AG09319 (cell line): ENCODE data around the gene APOBEC3C.
A peak's percentile ranks its signal among the peaks of the same experiment; 100 is the strongest.
"Not testable (repeated sequence)": the region's sequence is repeated elsewhere in the genome, so short reads cannot be mapped to it uniquely, and the experiment has no call there.

Experiments used
- DNase-seq: peaks from one replicate; pipeline ENCODE4 v3.0.0-alpha.2; 2010; ENCODE audit warnings: low read depth; ENCODE audit errors: extremely low read depth
- TF ChIP-seq, protein P1 (sequence below): IDR thresholded peaks from 2 replicates; pipeline ENCODE4 v1.5.1; 2011; ENCODE audit warnings: low read depth, mild to moderate bottlenecking, inconsistent platforms, low read length, moderate library complexity

Gene APOBEC3C

DNA sequence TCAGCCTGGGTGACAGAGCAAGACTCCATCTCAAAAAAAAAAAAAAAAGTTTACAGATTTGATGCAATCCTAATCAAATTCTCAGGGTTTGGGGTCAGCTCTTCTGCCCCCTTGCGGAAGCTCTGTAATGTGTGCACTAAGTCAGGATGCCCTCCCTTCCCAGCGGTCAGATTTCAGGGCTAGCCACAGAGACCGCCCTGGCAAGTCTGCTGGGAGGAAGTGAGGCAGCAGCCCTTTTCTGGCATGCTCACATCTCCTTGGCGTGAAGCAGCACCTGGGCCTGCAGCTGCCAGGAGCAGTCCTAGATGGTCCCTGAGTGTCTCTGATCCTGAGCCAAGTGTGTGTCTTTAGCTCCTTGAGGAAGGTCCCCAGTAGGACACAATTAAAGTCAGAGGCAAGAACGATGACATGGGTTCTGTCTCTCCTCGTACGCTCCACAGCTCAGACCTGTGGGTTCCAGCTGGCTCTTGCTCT lies 10.9 kb upstream of the APOBEC3C start:
- peak; percentile 78 for DNase-seq
- TF ChIP-seq, protein P1, sequence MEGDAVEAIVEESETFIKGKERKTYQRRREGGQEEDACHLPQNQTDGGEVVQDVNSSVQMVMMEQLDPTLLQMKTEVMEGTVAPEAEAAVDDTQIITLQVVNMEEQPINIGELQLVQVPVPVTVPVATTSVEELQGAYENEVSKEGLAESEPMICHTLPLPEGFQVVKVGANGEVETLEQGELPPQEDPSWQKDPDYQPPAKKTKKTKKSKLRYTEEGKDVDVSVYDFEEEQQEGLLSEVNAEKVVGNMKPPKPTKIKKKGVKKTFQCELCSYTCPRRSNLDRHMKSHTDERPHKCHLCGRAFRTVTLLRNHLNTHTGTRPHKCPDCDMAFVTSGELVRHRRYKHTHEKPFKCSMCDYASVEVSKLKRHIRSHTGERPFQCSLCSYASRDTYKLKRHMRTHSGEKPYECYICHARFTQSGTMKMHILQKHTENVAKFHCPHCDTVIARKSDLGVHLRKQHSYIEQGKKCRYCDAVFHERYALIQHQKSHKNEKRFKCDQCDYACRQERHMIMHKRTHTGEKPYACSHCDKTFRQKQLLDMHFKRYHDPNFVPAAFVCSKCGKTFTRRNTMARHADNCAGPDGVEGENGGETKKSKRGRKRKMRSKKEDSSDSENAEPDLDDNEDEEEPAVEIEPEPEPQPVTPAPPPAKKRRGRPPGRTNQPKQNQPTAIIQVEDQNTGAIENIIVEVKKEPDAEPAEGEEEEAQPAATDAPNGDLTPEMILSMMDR, result peak; percentile 73

DNA sequence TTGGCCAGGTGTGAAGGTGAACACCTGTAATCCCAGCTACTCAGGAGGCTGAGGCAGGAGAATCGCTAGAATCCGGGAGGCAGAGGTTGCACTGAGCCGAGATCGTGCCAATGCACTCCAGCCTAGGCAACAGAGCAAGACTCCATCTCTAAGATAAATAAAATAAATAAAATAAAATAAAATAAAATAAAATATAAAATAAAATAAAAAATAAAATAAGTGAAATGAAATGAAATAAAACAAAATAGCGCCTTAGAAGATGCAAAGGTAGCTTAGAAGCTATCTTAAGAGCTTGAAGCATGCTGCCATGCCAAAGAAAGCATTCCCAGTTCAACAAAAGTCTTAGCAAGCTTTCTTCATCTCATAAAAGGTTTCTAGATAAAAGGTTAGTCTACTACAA lies 6.9 kb upstream of the APOBEC3C start:
- DNase-seq, result no peak
- TF ChIP-seq, protein P1, result no peak

DNA sequence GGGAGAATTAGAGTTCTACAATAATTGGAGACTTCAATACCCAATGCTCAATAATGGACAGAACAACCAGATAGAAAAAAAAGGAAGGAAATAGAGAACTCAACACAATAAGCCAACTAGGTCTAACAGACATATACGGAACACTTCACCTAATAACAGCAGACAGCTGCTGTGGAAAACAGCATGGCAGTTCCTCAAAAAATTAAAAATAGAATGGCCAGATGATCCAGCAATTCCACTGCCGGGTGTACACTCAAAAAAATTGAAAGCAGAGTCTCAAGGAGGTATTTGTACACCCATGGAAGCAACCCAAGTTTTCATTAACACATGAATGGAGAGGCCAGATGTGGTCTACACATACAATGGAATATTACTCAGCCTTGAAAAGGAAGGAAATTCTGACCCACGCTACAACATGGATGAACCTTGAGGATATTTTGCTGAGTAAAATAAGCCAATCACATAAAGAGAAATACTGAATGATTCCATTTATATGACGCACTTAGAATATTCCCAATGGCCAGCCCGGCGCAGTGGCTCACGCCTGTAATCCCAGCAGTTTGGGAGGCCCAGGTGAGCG lies 5.7 kb upstream of the APOBEC3C start:
- DNase-seq, result not testable (repeated sequence)

DNA sequence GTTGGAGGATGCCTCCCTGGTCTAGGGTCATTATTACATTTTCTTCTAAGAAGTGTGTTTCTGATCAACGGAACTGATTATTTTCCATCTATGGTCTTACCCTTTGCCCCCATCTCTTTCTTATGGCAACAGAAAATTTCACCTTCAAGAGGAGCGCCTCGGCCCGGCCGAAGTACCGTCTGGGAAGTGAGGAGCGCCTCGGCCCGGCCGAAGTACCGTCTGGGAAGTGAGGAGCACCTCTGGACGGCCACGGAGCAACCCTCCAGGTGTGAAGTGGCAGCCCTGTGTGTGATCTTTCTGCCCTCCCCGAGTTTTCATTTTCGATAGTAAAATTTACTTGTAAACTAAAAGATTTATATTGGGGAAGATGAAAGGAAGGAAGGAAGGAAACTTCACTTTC lies 3.1 kb upstream of the APOBEC3C start:
- no peak for DNase-seq
- TF ChIP-seq, protein P1, result no peak

DNA sequence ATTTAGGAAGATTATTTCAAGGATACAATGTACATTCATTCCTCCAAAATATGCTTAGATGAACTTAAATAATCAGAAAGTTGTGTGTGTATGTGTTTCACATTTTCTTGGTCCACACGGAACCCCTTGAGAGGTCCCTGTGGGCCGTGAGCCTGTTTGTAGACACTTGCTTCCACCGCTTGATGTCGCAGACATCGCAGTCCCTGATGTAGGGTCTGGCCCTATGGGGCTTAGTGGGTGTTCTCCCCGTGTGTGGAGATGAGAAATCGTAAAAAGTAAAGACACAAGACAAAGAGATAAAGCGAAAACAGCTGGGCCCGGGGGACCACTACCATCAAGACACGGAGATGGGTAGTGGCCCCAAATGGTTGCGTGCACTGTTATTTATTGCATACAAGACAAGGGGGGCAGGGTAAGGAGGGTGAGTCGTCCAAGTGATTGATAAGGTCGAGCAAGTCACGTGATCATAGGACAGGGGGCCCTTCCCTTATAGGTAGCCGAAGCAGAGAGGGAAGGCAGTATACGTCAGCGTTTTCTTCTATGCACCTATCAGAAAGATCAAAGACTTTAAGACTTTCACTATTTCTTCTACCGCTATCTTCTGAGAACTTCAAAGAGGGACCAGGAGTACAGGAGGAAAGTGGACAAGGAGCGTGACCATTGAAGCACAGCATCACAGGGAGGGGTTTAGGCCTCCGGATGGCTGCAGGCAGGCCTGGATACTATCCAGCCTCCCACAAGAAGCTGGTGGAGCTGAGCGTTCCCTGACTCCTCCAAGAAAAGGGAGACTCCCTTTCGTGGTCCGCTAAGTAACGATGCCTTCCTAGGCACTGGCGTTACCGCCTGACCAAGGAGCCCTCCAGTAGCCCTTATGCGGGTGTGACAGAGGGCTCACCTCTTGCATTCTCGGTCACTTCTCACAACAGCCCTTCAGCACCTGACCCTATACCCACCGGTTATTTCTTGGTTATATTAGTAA lies 1.2 kb upstream of the APOBEC3C start:
- DNase-seq, result no peak

DNA sequence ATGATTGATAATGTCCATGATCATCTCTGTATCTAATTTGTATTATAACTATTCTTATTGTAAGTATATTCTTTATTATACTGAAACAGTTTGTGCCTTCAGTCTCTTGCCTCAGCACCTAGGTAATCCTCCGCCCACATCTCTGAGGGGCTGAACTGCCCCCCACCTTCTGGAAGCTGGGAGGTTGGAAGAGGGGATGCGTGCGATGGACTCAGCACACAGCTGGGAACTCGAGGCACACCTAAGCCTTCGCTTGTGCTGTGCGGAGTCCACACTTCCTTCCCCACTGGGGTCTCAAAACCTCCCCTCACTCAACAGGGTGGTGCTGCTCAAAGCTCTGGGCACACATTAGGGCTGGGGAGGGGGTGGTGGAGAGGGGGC lies 506 bp upstream of the APOBEC3C start:
- not testable (repeated sequence) for DNase-seq

More for the DNA sequence above, 1.2 kb upstream of the APOBEC3C start:
- TF ChIP-seq, protein P1, result no peak

DNA sequence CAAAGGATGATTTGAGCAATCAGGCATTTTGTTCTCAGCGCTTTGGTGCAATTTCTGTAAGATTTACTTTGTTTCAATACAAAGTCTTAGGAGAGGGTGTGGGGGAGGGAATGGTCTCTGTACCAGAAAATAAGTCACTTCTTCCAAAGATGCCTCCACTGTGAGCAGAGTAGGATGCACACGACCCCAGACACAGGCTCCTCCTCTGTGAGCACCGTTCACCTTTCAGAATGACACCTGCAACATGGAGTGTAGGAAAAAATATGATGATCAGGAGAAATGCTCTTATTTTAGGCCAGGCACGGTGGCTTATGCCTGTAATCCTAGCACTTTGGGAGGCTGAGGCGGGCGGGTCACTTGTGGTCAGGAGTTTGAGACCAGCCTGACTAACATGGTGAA lies 665 bp downstream of the APOBEC3C start:
- DNase-seq, result not testable (repeated sequence)

DNA sequence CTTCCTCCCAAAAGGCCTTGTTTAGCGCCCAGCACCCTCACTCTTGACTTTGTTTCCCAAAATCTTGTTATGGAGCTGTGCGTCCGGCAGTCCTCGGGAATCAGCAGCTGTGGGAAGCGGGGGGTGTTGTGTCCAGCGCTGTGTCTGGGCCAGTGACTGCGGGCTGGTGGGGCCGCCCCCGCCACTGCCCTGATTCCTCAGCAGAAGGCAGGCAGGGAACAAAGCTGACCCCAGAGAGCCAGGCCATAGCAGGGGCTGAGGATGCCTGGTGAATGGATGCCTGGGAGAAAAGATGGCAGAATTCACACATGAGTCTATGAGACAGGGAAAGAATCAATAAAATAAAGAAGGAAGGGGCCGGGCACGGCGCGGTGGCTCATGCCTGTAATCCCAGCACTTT lies 2.5 kb downstream of the APOBEC3C start:
- TF ChIP-seq, protein P1, result no peak

More for the DNA sequence above, 2.5 kb downstream of the APOBEC3C start:
- no peak for DNase-seq
